ENCODE data around the gene RNF114.

RNF114 gene

DNA sequence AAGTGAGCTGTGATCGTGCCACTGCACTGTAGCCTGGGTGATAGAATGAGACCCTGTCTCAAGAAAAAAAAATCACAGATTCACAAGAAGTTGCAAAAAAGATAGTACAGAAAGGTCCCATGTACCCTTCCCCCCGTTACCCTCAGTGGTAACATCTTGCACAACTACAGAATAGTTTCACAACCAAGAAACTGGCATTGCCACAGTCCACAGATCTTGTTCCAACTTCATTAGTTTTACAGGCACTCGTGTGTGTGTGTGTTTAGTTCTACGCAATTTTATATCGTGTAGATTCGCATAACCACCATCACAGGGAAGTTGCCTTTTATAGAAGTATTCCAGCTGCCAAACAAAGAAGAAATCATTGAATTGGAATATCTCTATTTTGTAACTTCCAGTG, 40.0 kb upstream of the RNF114 start:
- Histone ChIP-seq H3K36me3 (ENCODE audit: low read depth) (no peaks in the 10 kb centered on the region), H3K27me3 (ENCODE audit: insufficient read depth, poor library complexity, severe bottlenecking) (no peaks in the 10 kb centered on the region), H3K4me3 (ENCODE audit: severe bottlenecking) (no peak overlapping the region), H3K9me3 (ENCODE audit: severe bottlenecking) (no peaks in the 10 kb centered on the region), H3K4me1 (ENCODE audit: insufficient read depth, poor library complexity, severe bottlenecking) (no peaks in the 10 kb centered on the region), H3K27ac (ENCODE audit: poor library complexity, severe bottlenecking) (no peak overlapping the region)
- DNase-seq (ENCODE audit: low spot score) (no peak), ATAC-seq (ENCODE audit: low read depth) (no peak)
- TF ChIP-seq, protein P1, sequence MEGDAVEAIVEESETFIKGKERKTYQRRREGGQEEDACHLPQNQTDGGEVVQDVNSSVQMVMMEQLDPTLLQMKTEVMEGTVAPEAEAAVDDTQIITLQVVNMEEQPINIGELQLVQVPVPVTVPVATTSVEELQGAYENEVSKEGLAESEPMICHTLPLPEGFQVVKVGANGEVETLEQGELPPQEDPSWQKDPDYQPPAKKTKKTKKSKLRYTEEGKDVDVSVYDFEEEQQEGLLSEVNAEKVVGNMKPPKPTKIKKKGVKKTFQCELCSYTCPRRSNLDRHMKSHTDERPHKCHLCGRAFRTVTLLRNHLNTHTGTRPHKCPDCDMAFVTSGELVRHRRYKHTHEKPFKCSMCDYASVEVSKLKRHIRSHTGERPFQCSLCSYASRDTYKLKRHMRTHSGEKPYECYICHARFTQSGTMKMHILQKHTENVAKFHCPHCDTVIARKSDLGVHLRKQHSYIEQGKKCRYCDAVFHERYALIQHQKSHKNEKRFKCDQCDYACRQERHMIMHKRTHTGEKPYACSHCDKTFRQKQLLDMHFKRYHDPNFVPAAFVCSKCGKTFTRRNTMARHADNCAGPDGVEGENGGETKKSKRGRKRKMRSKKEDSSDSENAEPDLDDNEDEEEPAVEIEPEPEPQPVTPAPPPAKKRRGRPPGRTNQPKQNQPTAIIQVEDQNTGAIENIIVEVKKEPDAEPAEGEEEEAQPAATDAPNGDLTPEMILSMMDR (IDR thresholded peaks at IDR 0.05; ENCODE audit: poor library complexity, severe bottlenecking) = no peak

DNA sequence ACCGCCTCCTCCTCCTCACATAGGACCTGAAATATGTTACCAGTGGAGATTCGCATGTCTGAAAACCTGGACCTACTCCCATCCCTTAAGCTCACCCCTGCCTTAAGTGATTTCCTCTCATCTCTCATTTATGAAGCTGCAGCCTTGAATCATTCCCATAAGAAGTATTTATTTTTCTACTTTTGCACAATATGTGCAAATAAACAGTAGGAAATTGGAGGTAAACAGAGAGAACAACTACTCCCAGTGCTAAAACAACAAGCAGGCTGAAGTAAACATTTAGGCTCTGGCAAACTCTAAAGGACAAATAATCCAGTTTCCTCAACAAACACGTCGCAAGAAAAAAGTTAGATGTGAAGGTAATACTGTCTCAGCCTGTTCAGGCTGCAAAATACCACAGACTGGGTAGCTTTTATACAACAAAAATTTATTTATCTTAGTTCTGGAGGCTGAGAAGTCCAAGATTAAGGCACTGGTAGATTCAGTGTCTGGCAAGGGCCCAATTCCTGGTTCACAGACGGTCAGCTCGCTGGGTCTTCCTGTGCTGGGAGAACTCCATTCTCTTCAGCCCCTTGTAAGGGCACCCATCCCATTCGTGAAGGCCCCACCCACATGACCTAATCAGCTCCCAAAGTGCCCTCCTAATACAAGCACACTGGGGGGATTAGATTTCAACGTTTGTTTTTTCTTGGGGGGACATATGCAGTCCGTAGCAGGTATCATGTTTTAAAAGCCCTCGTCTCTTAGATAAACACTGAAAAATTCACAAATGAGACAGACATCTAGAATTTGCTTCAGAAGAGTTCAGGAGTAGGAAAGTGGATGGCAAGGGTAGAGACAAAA, 36.4 kb upstream of the RNF114 start:
- no peaks in the 10 kb centered on the region for H3K4me1 ChIP-seq (ENCODE audit: insufficient read depth, poor library complexity, severe bottlenecking)
- ATAC-seq (ENCODE audit: low read depth) (no peak), DNase-seq (ENCODE audit: low spot score) (no peak)
- H3K9me3 ChIP-seq (ENCODE audit: severe bottlenecking) = no peaks in the 10 kb centered on the region
- peaks cover 16% of the 10 kb centered on the region for H3K36me3 ChIP-seq (ENCODE audit: low read depth)
- TF ChIP-seq, protein P1 (IDR thresholded peaks at IDR 0.05; ENCODE audit: poor library complexity, severe bottlenecking) = no peak
- H3K4me3 ChIP-seq (ENCODE audit: severe bottlenecking) = no peak overlapping the region
- no peak overlapping the region for H3K27ac ChIP-seq (ENCODE audit: poor library complexity, severe bottlenecking)
- no peaks in the 10 kb centered on the region for H3K27me3 ChIP-seq (ENCODE audit: insufficient read depth, poor library complexity, severe bottlenecking)

DNA sequence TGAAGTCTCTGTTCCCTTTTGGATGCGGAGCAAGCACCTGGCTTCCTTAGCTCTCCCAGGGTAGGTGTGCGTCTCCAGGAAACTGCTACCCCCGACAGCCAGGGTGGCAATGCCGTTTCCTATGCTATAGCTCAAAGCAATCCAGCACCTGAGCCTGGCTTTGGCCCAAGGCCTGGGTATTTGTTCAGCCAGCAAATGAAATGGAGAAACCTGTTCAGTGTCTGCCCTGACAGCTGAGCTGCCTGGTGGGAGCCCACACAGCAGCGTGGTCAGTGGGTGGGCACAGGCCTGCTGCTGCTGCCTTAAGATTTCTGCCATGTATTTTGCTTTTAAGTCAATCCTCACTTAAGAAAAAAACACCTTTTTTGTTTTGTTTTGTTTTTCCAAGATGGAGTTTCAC, 34.6 kb upstream of the RNF114 start:
- TF ChIP-seq, protein P1 (IDR thresholded peaks at IDR 0.05; ENCODE audit: poor library complexity, severe bottlenecking) = no peak
- Histone ChIP-seq H3K36me3 (ENCODE audit: low read depth) (peaks cover 33% of the 10 kb centered on the region), H3K27me3 (ENCODE audit: insufficient read depth, poor library complexity, severe bottlenecking) (no peaks in the 10 kb centered on the region), H3K9me3 (ENCODE audit: severe bottlenecking) (no peaks in the 10 kb centered on the region), H3K4me3 (ENCODE audit: severe bottlenecking) (no peak overlapping the region), H3K4me1 (ENCODE audit: insufficient read depth, poor library complexity, severe bottlenecking) (no peaks in the 10 kb centered on the region), H3K27ac (ENCODE audit: poor library complexity, severe bottlenecking) (no peak overlapping the region)
- peak; percentile 9; the same call in 1 of the 3 replicates for ATAC-seq (ENCODE audit: low read depth)
- peak; percentile 71 for DNase-seq (ENCODE audit: low spot score)

DNA sequence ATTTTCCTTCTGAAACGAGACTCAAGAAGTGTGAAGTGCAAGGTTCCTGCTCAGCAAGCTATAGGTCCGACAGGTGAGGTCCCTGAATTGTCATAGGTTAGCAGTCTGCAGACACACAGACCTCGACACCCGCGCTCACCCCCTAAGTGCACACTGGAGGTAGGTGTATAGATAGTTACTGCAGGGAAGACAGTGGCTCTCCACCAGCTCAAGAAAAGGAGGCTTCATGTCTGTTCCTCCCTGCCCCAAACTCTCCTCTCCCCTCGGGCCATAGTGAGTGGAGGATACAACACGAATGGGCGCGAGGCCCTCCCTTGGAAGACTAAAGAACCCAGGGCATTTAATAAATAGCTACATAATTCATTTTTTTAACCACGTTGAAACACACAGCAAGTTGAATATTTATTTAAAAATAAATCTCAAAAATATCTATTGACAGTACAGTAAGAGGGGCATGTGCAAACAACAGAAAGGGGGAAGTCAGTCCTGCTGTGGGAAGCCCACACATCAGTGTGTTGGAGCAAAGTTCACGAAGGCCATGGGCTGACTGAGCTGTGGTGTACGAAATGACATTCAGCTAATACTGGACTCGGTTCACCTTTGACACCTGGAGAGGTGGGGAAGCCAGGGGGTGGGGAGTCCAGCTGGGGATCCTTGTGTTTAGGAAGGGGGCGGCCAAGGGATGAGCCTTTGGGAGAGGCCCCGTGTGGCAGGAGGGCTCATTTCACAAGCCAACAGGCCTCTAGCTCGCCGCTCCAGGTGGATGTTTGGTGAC, 31.6 kb upstream of the RNF114 start:
- Histone ChIP-seq H3K4me1 (ENCODE audit: insufficient read depth, poor library complexity, severe bottlenecking) (no peaks in the 10 kb centered on the region), H3K36me3 (ENCODE audit: low read depth) (peaks cover 61% of the 10 kb centered on the region), H3K27me3 (ENCODE audit: insufficient read depth, poor library complexity, severe bottlenecking) (no peaks in the 10 kb centered on the region), H3K9me3 (ENCODE audit: severe bottlenecking) (no peaks in the 10 kb centered on the region), H3K4me3 (ENCODE audit: severe bottlenecking) (no peak overlapping the region), H3K27ac (ENCODE audit: poor library complexity, severe bottlenecking) (no peak overlapping the region)
- DNase-seq (ENCODE audit: low spot score) = peak; percentile 75
- TF ChIP-seq, protein P1 (IDR thresholded peaks at IDR 0.05; ENCODE audit: poor library complexity, severe bottlenecking) = no peak
- ATAC-seq (ENCODE audit: low read depth) = no peak

Measured in RWPE2 (cell line).